Fibroblast of gingiva (primary cell): ENCODE results near the gene LRP5.
"Not testable (repeated sequence)": the region's sequence is repeated elsewhere in the genome, so short reads cannot be mapped to it uniquely, and the experiment has no call there.

Experiments
- DNase-seq: peaks from one replicate; pipeline ENCODE4 v3.0.0-alpha.2; 2011; ENCODE audit warnings: low read depth

The LRP5 gene

DNA sequence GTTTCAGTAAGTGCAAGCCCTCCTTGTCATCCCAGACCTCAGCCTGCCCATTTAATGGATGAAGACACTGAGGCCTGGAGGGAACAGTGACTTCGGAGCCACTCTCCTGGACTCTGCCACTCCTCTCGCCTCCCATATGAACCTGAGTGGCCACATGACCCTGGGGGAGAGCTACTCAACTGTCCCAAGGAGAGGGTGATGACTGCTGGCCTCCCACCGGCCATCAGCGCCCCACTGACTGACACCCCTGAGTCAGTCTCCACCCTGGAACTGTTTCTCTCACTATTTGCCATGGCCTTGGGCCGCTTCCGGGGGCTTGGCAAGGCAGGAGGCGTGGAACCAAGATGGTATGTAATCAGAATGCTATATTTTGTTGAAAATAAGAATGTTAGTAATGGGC lies 17.1 kb downstream of the LRP5 start:
- DNase-seq = no peak

DNA sequence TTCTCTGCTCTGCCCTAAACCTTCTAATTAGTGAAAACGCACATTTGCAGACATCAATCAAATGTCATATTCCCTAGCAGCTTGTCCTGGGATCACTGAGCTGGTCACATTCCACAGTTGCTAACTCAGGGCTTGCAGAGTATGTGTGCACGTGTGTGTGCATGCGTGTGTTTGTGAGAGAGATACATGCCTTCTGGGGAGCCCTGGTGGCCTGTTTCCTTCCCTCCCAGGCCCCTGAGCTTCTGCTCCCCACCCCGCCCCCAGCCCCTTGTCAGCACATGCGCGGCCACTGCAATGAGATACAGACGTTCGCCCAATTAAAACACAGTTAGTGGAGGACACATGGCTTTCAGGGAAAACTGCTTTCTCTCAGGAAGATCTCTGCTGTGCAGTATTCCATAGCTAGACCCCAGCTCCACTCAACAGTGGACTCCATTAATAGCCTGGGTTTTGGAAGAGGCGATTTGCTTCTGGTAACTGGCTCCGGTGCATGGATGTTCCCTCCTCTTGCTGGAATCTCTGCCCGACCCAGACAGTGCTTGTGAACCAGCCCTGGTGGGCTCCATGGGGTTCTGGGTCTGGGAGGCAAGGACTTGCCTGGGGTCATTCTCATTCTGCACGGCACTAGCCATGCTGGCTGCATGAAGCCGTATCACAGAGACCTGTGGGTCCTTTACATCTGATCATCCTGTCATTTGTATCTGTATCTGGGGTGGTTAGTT lies 17.7 kb downstream of the LRP5 start:
- no peak for DNase-seq

- DNase-seq = no peak
Observed at GRCh38 chr11:68330700-68331337, 18.4 kb downstream of the LRP5 start.

- DNase-seq = no peak
Observed at GRCh38 chr11:68331338-68331947, 19.1 kb downstream of the LRP5 start.

DNA sequence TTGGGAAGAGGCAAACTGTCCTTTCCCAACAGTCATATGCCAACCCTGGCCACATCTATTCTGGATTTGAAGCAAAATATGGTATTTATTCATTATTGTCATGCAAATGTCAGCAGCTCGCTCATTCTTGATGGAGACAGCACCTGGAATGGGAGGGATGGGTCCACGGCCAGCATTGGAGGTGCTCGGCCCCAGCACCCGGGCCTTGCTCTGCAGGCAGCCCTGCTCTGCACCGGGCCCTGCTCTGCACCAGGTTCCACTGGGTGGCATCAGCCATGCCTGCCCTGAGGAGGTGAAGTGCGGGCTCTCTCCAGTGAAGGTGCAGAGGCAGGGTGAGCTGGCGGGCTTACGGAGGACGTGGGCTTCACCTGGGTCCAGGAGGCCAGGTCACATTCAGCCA lies 19.8 kb downstream of the LRP5 start:
- no peak for DNase-seq

DNA sequence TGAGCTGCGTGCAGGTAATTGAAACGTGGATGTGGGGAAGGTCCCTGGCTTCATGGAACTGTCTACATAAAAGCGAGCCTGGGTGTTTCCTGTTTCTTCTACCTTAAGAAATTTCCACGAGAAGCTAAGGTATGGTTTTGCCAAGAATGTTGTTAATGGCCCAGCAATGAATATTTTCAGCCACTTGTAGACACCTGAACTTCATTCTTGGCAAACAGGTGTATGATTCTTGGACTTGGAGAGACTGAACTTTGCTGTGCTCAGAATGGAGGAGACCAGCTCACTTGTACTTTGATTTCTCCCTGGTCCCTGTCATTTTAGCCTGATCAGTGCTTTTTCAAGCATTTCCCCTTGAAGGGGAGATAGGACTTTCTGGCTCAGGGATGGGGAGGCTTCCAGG lies 20.8 kb downstream of the LRP5 start:
- DNase-seq = no peak

GRCh38 chr11:68334923-68335322 lies 22.5 kb downstream of the LRP5 start:
- DNase-seq = no peak

DNA sequence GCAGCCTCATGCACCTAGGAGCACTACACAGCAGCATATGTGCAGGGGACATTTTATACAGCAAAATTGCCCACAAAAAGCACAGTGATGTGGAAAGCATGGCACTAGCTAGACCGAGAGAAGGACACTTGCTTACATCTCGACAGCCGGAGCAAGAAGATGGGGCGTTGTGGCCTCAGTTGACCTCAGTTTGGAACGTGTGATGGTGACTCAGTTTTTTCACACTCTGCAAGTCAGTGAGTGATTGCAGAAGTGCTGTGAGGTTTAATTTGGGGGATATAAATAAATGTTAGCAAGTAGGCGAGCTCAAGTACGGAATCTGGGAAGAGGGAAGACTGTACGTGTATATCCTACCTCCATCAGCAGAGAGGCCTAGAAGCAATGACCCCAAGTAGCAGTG lies 23.3 kb downstream of the LRP5 start:
- DNase-seq = no peak

DNA sequence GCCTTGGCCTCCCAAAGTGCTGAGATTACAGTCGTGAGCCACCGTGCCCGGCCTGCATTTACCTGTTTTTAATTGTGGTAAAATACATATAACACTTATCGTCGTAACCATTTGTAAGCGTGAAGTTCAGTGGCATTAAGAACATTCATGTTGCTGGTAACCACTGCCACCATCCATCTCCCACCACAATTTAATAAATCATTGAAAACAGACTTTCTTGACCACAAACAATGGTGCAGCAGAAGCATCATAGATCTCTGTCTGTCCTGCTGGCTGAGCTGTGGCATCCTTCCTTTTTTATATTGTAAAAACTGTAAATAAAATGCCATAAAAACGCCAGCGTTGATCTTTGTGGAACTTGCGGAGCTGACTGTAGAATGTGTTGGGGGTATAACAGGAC lies 24.3 kb downstream of the LRP5 start:
- DNase-seq = no peak

- DNase-seq = peak; percentile 30
Observed at GRCh38 chr11:68337399-68337835, 25.0 kb downstream of the LRP5 start.

GRCh38 chr11:68338051-68338780 lies 25.8 kb downstream of the LRP5 start:
- peak; percentile 97 for DNase-seq

- DNase-seq = no peak
Observed at GRCh38 chr11:68340003-68340767, 27.8 kb downstream of the LRP5 start.

- no peak for DNase-seq
Observed at GRCh38 chr11:68340784-68341556, 28.6 kb downstream of the LRP5 start.

GRCh38 chr11:68341557-68342458 lies 29.4 kb downstream of the LRP5 start:
- no peak for DNase-seq

DNA sequence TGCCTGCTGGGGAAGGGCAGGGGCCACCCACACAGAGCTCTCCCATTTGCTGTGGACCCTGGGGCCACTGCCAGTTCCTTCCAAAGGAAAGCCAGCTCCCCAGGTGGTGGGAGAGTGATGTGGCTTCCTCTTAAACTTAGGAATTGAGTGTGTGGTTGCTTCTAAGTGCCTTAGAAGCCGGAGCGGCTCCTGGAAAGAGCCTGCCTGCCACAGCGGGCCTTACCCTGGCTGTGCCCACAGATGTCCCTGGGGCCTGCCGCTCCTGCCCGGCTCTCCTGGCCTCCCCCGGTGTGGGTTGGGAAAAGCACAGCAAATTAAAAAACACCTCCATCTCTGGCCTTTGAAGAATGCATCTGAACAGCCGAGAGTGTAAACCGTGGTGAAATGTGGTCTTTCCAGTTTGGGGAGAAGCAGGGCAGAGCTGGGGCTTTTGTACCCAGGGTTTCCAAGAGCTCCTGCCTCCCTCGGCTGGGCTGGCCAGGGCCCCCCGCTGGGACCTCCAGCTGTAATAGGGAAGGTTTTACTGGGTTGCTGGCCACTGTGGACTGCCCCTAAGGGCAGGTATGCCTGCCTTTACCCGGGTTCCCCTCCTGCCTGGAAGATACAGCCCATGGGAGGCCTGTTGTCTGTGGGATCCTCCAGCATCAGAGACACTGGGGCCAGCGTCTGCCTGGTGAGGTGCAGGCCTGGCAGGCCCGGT lies 30.2 kb downstream of the LRP5 start:
- no peak for DNase-seq

DNA sequence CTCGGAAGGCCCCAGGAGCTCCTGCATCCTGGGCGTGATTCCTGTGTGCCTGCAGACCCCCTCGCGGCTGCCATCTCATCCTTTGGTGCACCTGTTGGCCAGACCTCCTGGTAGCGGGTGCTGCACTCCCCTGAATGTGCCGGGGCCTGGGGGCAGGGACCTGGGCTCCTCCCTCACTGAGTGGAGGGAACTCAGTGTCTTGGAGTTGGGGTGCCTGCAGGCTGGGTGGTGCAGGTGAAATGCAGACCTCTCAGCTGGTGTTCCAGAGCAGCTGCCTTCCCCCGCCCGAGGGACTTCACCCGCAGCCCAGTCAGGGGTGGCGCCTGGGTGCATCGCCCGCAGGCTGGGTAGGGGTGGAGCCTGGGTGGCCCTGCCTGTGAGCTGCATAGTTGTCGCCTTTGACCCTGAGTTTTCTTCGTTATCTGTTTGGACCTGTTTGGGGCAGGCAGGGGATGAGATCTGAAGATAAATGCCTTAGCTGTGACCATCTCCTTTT lies 31.4 kb downstream of the LRP5 start:
- no peak for DNase-seq

DNA sequence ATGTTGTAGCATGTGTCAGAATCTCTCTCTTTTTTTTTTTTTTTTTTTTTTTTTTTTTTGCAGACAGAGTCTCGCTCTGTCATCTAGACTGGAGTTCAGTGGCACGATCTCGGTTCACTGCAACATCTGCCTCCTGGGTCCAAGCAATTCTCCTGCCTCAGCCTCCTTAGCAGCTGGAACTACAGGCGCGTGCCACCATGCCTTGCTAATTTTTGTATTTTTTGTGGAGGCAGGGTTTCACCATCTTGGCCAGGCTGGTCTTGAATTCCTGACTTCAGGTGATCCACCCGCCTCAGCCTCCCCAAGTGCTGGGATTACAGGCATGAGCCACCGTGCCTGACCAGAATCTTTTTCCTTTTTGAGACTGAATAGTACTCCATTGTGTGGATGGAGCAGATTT lies 32.4 kb downstream of the LRP5 start:
- not testable (repeated sequence) for DNase-seq

DNA sequence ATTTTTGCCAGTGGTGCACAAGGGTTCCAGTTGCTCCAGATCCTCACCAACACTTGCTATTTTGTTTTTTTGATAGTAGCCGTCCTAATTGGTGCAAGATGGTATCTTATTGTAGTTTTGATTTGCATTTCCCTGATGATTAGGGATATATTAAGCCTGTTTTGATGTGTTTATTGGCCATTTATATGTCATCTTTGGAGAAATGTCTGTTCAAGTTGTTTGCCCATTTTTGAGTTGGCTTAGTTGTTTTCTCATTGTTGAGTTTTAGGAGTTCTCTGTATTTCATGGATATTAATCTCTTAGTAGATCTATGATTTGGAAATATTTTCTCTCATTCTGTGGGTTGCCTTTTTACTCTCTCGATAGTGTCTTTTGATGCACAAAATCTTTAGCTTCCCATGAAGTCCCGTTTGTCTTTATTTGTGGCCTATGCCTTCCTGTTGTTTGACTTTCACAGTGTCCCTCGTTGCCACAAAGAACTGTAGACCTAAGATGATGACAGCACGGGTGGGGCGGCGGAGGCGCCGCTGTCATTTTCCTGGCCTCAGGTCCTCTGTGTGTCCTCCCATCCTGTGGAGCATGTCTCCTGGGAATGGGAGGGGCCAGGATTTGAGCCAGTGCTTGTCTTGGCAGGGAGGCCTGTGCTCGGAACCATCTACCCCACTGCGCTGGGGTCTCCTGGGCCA lies 33.5 kb downstream of the LRP5 start:
- no peak for DNase-seq

- no peak for DNase-seq
Observed at GRCh38 chr11:68346462-68346790, 34.0 kb downstream of the LRP5 start.
